CD4-positive, alpha-beta T cell treated with Interleukin-4 for 1 hour (primary cell): ENCODE results near the gene NBEA.
"Not testable (repeated sequence)": the region's sequence is repeated elsewhere in the genome, so short reads cannot be mapped to it uniquely, and the experiment has no call there.

ENCODE experiments used
- DNase-seq, 2 donors: peaks; one replicate each; pipeline ENCODE4 v3.0.0-alpha.2; 2020 to 2022

NBEA gene

DNA sequence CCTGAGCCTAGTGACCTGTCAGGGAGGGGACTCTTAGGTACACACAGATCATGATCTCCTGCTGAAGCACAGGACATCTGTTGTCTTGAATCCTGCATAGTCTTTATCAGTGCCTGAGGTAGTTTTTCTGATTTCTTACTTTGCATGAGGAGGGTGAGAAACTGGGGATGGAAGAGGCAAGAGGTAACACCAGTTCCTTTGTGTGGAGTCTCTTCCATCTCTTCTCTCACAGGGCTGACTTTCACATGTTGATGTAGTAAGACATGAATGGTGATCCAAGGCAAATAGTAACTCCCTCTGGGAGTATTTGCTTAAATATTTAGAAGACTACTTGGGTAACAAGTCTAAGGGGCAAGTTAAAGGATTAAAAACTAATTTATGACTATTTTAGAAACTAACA lies 9.5 kb downstream of the NBEA start:
- no peak for DNase-seq

DNA sequence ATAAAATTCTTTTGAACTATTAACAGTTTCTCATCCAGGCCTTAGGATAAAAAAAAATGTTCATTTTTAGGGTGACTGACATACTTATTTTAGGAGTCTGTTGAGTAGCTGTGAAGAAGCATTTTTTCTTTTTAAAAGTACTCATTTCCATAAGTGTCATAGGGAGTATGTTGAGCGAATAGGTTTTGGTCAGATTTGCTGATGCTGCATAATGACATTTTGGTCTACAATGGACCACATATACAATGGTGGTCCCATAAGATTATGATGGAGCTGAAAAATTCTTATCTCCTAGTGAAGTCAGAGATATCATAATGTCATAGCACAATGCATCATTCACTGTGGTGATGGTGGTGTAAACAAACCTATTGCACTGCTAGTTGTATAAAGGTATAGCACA lies 17.4 kb downstream of the NBEA start:
- no peak for DNase-seq

DNA sequence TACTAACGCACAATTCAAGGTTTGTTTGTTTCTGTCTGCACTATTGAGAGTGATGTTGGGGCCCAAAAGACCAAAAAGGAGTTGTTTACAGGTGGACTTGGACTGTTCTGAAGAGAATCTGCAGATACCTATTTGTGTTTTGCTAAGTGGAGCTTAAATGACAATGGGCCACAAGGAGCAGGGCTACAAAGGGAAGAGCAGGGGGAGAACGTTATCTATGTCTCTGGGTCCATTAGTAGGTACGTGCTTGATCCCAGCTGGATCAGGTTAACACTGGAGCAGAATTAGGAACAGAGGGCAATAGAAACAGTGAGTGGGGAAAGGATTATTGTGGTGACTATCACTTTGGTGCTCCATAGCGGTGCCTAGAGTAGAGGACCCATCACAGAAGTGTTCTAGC lies 22.5 kb downstream of the NBEA start:
- no peak for DNase-seq

DNA sequence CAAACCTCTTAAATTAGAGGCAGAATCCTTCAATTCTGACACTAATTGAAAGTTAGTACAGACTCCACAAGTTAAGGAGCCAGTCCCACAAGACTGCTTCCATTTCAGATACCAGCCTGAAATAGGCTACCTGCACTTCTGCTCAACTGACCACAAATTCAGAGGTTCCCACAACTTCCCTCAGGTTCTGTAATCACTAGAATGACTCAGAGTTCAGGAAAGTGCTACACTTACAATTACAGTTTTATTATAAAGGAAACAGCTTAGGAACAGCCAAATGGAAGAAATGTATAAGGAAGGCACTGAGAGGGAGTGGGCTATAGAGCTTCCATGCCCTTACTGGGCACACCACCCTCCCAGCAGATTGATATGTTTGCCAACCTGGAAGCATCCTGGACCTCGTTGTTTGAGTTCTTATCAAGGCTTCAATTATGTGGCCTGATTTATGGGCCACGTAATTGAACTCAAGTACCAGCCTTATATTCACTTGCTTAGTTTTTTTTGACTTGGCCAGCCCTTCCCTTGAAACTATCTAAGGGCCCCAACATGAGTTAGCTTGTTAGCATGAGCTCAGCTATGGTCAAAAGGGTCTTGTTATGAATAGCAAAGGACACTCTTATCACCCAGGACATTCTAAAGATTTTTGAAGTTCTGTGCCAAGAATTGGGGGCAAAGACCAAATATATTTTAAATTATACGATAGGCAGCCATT lies 25.9 kb downstream of the NBEA start:
- DNase-seq, result no peak

DNA sequence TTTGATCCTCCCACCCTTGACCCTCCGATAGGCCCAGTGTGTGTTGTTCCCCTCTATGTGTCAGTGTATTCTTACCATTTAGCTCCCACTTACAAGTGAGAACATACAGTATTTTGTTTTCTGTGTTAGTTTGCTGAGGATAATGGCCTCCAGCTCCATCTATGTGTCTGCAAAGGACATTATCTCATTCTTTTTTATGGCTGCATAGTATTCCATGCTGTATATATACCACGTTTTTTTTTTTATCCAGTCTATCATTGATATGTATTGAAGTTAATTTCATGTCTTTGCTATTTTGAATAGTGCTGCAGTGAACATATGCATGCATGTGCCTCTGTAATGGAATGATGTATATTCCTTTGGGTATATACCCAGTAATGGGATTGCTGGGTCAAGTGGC lies 27.5 kb downstream of the NBEA start:
- not testable (repeated sequence) for DNase-seq

DNA sequence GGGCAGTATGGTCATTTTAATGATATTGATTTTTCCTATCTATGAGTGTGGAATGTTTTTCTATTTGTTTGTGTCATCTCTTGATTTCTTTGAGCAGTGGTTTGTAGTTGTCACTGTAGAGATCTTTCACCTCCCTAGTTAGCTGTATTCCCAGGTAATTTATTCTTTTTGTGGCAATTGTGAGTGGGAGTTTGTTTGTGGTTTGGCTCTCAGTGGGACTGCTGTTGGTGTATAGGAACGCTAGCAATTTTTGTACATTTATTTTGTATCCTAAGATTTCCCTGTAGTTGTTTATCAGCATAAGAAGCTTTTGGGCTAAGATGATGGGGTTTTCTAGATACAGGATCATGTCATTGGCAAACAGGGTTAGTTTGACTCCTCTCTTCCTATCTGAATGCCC lies 28.9 kb downstream of the NBEA start:
- DNase-seq, result no peak

DNA sequence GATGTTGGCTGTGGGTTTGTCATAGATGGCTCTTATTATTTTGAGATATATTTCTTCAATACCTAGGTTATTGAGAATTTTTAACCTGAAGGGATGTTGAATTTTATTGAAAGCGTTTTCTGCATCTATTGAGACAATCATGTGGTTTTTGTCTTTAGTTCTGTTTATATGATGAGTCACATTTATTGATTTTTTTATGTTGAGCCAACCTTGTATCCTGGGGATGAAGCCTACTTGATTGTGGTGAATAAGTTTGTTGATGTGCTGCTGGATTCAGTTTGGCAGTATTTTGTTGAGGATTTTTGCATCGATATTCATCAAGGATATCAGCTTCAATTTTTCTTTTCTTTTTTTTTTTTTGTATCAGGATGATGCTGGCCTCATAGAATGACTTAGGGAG lies 29.4 kb downstream of the NBEA start:
- no peak for DNase-seq

DNA sequence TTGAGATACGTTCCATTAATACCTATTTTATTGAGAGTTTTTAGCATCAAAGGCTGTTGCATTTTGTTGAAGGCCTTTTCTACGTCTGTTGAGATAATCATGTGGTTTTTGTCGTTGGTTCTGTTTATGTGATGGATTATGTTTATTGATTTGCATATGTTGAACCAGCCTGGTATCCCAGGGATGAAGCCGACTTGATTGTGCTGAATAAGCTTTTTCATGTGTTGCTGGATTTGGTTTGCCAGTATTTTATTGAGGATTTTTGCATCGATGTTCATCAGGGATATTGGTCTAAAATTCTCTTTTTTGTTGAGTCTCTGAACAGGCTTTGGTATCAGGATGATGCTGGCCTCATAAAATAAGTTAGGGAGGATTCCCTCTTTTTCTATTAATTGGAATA lies 43.1 kb downstream of the NBEA start:
- DNase-seq, result not testable (repeated sequence)

DNA sequence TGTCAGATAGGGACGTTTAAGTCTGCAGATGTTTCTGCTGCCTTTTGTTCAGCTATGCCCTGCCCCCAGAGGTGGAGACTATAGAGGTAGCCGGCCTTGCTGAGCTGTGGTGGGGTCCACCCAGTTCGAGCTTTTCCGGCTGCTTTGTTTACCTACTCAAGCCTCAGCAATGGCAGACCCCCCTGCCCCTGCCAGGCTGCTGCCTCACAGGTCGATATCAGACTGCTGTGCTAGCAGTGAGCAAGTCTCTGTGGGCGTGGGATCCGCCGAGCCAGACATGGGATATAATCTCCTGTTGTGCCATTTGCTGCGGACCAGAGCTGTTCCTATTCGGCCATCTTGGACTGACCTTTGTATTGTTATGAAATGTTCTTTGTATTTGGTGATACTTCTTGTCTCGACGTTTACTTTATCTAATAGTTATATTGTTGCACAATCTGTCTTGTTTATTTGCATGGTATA lies 46.3 kb downstream of the NBEA start:
- DNase-seq, result no peak

DNA sequence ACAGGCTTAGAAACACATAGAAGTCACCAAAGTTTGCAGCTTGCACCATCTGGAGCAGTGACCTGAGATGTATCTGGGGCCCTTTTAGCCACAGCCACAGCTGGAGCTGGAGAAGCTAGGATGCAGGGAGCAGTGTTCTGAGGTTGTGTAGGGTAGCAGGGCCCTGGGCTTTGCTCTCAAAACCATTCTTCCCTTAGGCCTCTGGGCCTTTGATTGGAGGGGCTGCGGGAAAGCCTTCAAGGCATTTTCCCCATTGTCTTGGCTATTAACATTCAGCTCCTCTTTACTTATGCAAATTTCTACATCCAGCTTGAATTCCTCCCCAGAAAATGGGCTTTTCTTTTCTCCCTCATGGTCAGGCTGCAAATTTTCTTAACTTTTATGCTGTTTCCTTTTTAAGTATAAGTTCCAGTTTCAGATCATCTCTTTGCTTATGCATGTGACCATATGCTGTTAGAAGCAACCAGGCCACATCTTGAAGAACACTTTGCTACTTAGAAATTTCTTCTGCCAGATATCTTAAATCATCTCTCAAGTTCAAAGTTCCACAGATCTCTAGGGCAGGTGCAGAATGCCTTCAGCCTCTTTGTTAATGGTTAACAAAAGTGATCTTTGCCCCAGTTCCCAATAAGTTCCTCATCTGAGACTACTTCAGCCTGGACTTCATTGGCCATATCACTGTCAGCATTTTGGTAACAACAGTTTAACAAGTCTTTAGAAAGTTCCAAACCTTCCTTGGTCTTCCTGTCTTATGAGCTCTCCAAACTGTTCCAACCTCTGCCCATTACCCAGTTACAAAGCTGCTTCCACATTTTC lies 48.5 kb downstream of the NBEA start:
- DNase-seq, result no peak

DNA sequence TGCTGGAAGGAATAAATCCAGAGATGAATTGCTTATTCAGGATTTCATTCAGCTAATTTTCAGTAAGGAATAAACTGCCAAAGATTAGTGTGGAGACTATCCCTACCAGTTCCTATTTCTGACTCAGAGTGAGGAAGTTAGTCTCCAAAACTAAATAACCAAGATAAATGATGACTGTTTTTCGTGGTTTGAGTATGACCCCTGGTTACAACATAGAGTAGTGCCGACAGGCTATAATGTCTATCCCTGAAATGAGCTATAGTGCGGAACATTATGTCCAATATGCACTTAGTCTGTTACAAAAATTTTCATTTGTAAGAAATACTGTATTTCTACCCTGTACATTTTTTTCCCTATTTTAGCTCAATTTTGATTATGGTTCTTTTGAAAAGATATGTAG lies 51.4 kb downstream of the NBEA start:
- no peak for DNase-seq

DNA sequence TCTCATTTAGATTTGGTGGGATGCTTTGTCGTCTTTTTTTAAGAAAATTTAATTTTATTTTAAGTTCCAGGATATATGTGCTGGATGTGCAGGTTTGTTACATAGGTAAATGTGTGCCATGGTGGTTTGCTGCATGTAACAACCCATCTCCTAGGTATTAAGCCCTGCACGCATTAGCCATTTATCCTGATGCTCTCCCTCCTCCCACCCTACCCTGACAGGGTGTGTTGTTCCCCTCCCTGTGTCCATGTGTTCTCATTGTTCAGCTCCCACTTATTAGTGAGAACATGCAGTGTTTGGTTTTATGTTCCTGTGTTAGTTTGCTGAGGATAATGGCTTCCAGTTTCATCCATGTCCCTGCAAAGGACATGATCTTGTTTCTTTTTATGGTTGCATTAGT lies 61.7 kb downstream of the NBEA start:
- DNase-seq, result not testable (repeated sequence)

DNA sequence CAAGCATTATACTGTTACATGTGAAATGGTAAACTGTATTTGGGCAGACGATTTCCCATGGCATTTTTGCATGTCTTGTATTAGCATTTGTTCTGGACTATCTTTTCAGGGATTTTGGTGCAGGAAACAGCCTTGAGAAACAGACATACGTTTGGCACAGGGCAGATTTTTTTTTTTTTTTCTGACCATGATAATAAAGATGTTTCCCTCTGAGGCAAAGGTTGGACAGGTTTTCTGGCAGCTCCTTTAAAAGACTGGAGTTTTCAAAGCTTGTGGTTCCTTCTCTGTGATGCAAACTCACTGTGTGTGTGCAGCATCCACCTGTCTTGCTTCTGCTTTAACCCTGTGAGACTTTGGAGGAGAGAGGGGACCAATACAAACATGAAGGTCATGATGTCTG lies 63.0 kb downstream of the NBEA start:
- DNase-seq, result no peak

DNA sequence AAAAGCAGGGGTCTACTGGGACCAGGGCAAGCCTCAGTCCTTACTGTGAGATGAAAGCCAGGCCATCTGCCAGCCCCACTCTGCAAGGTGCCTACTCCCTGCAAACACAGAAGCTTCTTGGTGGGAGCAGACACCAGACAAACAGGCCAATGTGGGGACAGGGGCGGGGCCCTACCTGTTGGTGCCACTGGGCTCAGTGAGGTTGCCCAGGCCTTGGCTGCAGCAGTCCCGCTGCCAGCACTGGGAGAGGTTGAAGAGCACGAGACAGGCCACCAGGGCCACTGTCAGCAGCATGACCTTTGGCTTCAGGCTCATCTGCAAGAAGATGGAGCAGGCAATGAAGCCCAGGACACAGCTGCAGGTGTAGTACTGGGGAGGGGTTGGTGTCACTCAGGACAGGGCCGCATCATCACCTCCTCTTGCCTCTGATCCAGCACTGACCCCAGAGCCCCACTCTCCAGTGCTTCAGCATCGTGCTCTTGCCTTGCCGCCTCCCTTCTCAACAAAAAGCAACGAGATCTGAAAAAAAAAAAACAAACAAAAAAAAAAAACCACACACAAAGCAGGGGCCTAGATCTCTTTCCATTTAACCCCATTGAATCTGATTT lies 72.6 kb downstream of the NBEA start:
- DNase-seq, result no peak

DNA sequence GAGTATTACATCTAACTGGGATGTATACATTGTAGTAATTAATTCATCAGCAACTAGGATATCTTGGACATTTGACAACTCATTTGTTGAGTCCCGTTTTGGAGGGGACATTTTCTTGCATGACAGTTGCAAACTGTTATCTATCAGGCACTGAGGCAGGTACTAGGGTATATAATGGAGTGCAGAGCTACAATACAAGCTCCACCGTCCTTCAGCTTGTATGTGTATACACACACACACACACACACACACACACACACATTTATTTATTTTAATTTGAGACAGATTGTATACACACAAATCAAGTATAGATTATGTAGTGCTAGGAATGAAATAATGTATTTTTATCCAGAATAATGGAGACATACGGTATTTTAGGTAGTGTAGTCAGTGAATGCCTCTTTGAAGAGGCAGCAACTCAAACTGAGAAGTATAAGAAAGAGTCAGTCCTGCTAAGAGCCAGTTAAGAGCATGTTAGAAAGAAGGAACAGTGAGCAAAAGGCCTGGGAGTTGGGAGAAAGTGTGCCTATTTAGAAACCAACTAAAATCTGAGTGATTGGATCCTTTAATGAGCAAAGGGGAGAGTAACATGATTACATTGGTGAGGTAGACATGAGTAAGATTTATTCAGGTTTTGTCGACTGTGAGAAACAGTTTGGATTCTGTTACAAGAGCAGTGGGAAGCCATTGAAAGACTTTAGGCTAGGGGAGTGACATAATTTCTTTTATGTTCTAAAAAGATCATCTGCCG lies 74.5 kb downstream of the NBEA start:
- no peak for DNase-seq

DNA sequence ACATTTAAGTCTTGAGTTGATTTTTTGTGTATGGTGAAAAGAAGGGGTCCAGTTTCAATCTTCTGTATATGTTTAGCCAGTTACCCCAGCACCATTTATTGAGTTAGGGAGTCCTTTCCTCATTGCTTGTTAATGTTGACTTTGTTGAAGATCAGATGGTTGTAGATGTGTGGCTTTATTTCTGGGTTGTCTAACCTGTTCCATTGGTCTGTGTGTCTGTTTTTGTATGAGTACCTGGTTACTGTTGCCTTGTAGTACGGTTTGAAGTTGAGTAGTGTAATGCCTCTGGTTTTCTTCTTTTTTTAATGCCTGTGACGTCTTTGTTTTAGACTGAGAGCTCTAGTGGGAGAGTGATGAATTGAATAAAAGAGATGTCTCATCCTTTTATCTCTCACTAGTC lies 83.2 kb downstream of the NBEA start:
- DNase-seq, result no peak

DNA sequence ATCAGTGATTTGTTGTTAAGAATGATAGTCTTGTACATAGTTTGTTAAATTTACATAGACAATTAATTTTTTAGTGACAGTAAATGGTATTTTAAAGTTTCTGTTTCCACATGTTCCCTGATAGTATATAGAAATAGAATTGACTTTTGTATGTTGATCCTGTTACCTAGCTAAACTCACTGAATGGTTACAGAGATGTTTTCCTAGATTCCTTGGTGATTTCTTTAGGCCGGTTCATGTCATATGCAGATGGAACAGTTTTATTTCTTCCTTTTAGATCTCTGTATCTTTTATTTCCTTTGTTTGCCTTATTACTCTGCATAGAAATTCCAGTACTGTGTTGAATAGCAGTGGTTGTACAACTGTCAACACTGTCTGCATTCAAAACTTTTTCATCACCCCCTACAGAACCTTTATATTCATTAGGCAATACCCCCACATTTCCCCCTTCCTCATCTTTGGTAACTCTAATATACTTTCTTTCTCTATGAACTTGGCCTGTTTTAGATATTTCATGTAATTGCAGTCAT lies 86.3 kb downstream of the NBEA start:
- DNase-seq, result no peak

DNA sequence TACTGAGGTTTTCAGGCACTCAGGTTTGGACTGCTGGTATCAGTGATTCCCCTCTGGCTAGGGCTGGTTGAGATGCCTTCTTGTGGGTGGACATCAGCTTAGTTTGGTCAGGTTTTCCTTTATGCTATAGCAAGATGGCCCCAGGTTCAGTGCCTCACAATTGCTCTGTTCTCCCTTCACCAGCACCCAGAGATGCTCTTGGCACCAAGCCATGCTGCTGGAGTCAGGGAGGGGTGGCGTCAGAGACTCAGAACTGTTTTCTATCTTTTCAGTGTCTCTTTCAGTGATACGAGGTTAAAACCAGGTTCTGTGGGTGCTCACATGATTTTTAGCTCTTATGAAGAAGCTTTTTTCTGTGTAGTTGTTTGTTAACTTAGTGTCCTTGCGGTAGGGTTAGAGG lies 96.9 kb downstream of the NBEA start:
- no peak for DNase-seq

DNA sequence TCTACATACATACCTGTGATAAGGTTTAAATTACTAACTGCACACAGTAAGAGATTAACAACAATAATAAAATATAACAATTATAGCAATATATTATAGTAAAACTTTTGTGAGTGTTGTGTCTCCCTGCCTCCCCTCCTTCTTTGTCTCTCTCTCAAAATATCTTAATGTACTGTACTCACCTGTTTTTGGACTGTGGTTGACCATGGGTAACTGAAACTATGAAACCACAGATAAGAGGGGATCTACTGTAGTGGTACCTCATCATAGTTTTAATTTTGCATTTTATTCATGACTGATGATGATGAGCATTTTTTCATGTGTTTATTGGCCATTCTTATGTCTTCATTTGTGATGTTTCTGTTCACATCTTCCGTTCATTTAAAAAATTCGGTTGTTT lies 104.5 kb downstream of the NBEA start:
- no peak for DNase-seq

DNA sequence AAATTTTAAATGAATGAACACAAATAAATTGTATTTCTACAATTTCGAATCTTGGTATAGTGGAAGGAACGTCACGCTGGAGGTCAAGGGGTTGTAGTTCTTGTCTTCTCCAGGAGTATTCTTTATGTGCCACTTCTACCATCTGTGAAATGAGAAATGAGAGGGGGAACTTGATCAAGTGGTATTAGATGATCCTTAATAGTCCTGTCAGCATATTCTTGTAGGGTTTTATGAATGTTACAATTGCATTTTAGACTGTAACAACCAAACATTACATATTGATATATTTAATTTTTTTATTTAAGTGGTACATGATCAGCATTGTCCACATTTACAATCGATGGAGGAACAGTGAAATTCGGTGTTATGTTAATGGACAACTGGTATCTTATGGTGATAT lies 113.6 kb downstream of the NBEA start:
- DNase-seq, result no peak

DNA sequence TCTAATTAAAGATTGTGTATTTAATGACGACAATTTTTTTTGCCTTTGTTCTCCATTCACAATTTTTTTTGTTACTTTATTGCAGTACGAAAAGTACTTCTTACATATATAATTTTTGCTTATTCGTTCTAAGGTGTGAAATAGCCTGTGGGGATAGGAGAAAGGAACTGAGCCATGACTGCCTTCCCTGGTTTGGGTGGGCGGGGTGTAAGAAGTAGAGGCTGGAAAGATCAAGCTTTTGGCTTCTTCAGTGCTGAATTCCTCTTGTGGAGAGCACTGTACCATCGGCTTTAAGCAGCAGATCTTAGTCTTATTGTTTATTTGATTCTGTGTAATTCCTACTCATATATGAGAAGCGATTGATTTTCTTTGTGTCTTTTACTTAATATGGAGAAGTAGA lies 115.8 kb downstream of the NBEA start:
- DNase-seq, result no peak

DNA sequence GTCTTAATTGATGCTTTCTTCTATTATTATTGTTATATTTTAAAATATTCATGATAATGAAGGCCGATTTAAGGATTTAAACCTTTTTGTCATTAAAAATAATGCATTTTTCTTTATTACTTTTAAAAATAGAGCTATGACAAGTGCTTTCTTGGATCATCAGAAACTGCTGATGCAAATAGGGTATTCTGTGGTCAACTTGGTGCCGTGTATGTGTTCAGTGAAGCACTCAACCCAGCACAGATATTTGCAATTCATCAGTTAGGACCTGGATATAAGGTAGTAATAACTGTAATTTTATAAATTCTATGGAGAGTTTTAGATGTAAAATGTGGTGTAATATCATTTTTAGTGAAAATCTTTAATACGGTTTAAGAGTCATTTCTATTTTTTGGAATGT lies 116.5 kb downstream of the NBEA start:
- not testable (repeated sequence) for DNase-seq

DNA sequence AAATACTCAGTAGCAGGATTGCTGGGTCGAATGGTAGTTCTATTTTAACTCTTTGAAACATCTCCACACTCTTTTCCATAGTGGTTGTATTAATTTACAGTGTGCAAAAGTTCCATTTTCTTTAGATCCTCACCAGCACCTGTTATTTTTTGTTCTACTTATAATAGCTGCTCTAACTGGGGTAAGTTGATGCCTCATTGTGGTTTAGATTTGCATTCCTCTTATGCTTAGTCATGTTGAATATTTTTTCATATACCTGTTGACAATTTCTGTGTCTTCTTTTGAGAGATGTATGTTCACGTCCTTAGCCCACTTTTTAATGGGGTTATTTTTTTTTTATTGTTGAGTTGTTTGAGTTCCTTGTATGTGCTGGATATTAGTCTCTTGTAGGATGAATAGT lies 144.6 kb downstream of the NBEA start:
- DNase-seq, result no peak
